Esophagus squamous epithelium (tissue), 5 donors: ENCODE results near the gene FYN. TPM values are rescaled to one million over a fixed set of nuclear protein-coding genes. Genes with fewer than 3 reads are reported as not detected.

ENCODE experiments used
- DNase-seq: peaks from one replicate; lab custom pipeline; 2025; lab: John Stamatoyannopoulos, UW
- H3K27ac ChIP-seq, 4 donors: fragments of 200-600 bp; sonication (generic); one replicate each; pipeline ENCODE4 v1.5.1; 2016 to 2019; ENCODE audit warnings: mild to moderate bottlenecking in 1 of 4
- H3K27me3 ChIP-seq, 4 donors: fragments of 200-600 bp; sonication (generic); 1 replicate in 3 of 4; 2 replicates in 1 of 4; pipeline versions ENCODE4 v1.5.1 to v1.6.0; 2017 to 2021; ENCODE audit warnings: antibody characterized with exemption in 1 of 4
- H3K36me3 ChIP-seq, 3 donors: fragments of 200-600 bp; sonication (generic); one replicate each; pipeline ENCODE4 v1.5.1; 2016 to 2019
- H3K4me1 ChIP-seq, 3 donors: fragments of 200-600 bp; sonication (generic); one replicate each; pipeline ENCODE4 v1.5.1; 2017 to 2019
- H3K4me3 ChIP-seq, 4 donors: fragments of 200-600 bp; sonication (generic); 1 replicate in 3 of 4; 2 replicates in 1 of 4; pipeline ENCODE4 v1.5.1; 2016 to 2019; ENCODE audit warnings: mild to moderate bottlenecking in 2 of 4, moderate library complexity in 1 of 4
- H3K9me3 ChIP-seq, 3 donors: fragments of 200-600 bp; sonication (generic); one replicate each; pipeline ENCODE4 v1.5.1; 2016 to 2019
- CTCF ChIP-seq, 6 experiments: fragments of 450-650 bp in 4 of 6; fragments of 200-600 bp in 2 of 6; sonication (generic) in 2 of 6; IDR thresholded peaks; one replicate each; pipeline ENCODE4 v1.5.1; 2016 to 2019; ENCODE audit warnings: antibody characterized with exemption in 6 of 6, mild to moderate bottlenecking in 4 of 6, moderate library complexity in 4 of 6
- POLR2A ChIP-seq, 4 donors: fragments of 450-650 bp; IDR thresholded peaks; one replicate each; pipeline ENCODE4 v1.6.1; 2017; ENCODE audit warnings: antibody characterized with exemption in 4 of 4, mild to moderate bottlenecking in 4 of 4, moderate library complexity in 3 of 4
- WGBS, 2 donors: methylation state at CpG; one replicate each; pipeline ENCODE4 v1.1.5; 2018; 5-methylcytosine and 5-hydroxymethylcytosine counted together
- intact Hi-C: fragments of 100-400 bp; cut with DNase I; formaldehyde crosslinking; loops from one replicate; pipeline ENCODE4 v1.15.0; 2022
- total RNA-seq, 4 donors: library from RNA; depleted of rRNA; stranded (reverse); fragments of >200 nt; gene quantifications; one replicate each; pipeline ENCODE4 v1.1.0, GENCODE V29; 2016
- donor health status: DM: yes; HTN: yes; CAD: no.

The FYN gene
- total RNA-seq, 4 donors from 2014 or later: 11.8 to 54.6 (median 21.4) TPM

- no peak for DNase-seq
- no peaks in the 10 kb centered on the region for H3K9me3 ChIP-seq
- H3K4me3 ChIP-seq: no peak overlapping the region
- no peaks in the 10 kb centered on the region for H3K36me3 ChIP-seq
- intact Hi-C loops: no loop called here
- WGBS, 2 donors: 69 to 75% methylated on average over 10 of the region's 10 CpGs
- H3K4me1 ChIP-seq: peaks cover 0 to 24% (median 9%) of the 10 kb centered on the region in 3 donors
- no peak for TF ChIP-seq POLR2A (IDR thresholded peaks at IDR 0.05)
- no peak for TF ChIP-seq CTCF (IDR thresholded peaks at IDR 0.05)
- no peaks in the 10 kb centered on the region for H3K27me3 ChIP-seq
- no peak overlapping the region for H3K27ac ChIP-seq
Observed at GRCh38 chr6:111810294-111811131, 62.7 kb downstream of the FYN start.

- H3K27me3 ChIP-seq: no peaks in the 10 kb centered on the region
- TF ChIP-seq CTCF (IDR thresholded peaks at IDR 0.05) (no peak), POLR2A (IDR thresholded peaks at IDR 0.05) (no peak)
- H3K4me1 ChIP-seq: peaks cover 0 to 31% (median 9%) of the 10 kb centered on the region in 3 donors
- no peak overlapping the region for H3K27ac ChIP-seq
- intact Hi-C loops: no loop called here
- no peaks in the 10 kb centered on the region for H3K9me3 ChIP-seq
- H3K4me3 ChIP-seq: no peak overlapping the region
- no peak for DNase-seq
- no peaks in the 10 kb centered on the region for H3K36me3 ChIP-seq
Observed at GRCh38 chr6:111809766-111810165, 63.5 kb downstream of the FYN start.

GRCh38 chr6:111809264-111809663 lies 64.0 kb downstream of the FYN start:
- no peak overlapping the region for H3K27ac ChIP-seq
- H3K4me3 ChIP-seq: no peak overlapping the region
- 73 to 85% methylated on average over 5 of the region's 5 CpGs for WGBS, 2 donors
- TF ChIP-seq CTCF (IDR thresholded peaks at IDR 0.05) (no peak), POLR2A (IDR thresholded peaks at IDR 0.05) (no peak)
- no peak for DNase-seq
- H3K9me3 ChIP-seq: no peaks in the 10 kb centered on the region
- H3K4me1 ChIP-seq: peaks cover 0 to 36% (median 9%) of the 10 kb centered on the region in 3 donors
- H3K36me3 ChIP-seq: no peaks in the 10 kb centered on the region
- no peaks in the 10 kb centered on the region for H3K27me3 ChIP-seq
- intact Hi-C loops: no loop called here

GRCh38 chr6:111808493-111808892 lies 64.8 kb downstream of the FYN start:
- Histone ChIP-seq H3K27ac (no peak overlapping the region), H3K4me3 (no peak overlapping the region), H3K9me3 (no peaks in the 10 kb centered on the region), H3K4me1 (peaks cover 0 to 44% (median 17%) of the 10 kb centered on the region in 3 donors), H3K27me3 (no peaks in the 10 kb centered on the region), H3K36me3 (no peaks in the 10 kb centered on the region)
- no peak for TF ChIP-seq POLR2A (IDR thresholded peaks at IDR 0.05)
- no peak for TF ChIP-seq CTCF (IDR thresholded peaks at IDR 0.05)
- DNase-seq: no peak
- intact Hi-C loops: no loop called here
- WGBS, 2 donors: 84 to 88% methylated on average over 5 of the region's 5 CpGs
